ENCODE measurements around the gene BEND6.
"Not testable (repeated sequence)": the region's sequence is repeated elsewhere in the genome, so short reads cannot be mapped to it uniquely, and the experiment has no call there.

The BEND6 gene

GRCh38 chr6:57040011-57040410 is 85.1 kb downstream of the BEND6 start:
- H3K36me3 ChIP-seq (ENCODE audit: control insufficient read depth, insufficient read depth, low read length), result no peaks in the 10 kb centered on the region
- no peak for DNase-seq (ENCODE audit: extremely low read depth, insufficient read length)

DNA sequence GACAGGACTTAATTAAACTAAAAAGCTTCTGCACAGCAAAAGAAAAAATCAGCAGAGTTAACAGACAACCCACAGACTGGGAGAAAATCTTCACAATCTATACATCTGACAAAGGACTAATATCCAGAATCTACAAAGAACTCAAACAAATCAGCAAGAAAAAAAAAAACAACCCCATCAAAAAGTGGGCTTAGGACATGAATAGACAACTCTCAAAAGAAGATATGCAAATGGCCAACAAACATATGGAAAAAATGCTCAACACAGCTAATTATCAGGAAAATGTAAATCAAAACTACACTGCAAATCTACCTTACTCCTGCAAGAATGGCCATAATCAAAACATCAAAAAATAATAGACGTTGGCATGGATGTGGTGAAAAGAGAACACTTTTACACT is 89.2 kb downstream of the BEND6 start:
- DNase-seq (ENCODE audit: extremely low read depth, insufficient read length); H3K36me3 ChIP-seq (ENCODE audit: control insufficient read depth, insufficient read depth, low read length); H3K4me3 ChIP-seq (replicated peaks; ENCODE audit: low read depth, low read length): not testable (repeated sequence)

More at GRCh38 chr6:57040011-57040410, 85.1 kb downstream of the BEND6 start:
- Histone ChIP-seq H3K27me3 (replicated peaks; ENCODE audit: control insufficient read depth, insufficient read depth, low read length) (no peaks in the 10 kb centered on the region), H3K4me3 (replicated peaks; ENCODE audit: low read depth, low read length) (no peak overlapping the region)
- peak; percentile 6 for TF ChIP-seq CTCF (IDR thresholded peaks at IDR 0.05; ENCODE audit: insufficient read depth, low read length, poor library complexity, severe bottlenecking)

DNA sequence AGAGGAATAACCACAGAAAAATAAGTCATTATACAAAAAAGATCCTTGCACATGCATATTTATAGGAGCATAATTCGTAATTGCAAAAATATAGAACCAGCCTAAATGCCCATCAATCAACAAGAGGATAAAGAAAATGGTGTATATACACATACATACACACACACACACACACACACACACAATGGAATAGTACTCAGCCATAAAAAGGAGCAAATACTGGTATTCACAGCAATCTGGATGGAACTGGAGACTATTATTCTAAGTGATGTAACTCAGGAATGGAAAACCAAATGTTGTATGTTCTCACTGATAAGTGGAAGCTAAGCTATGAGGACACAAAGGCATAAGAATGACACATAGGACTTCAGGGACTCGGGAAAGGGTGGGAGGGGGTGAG is 89.7 kb downstream of the BEND6 start:
- DNase-seq (ENCODE audit: extremely low read depth, insufficient read length), result no peak
- no peak overlapping the region for H3K4me3 ChIP-seq (replicated peaks; ENCODE audit: low read depth, low read length)
- H3K36me3 ChIP-seq (ENCODE audit: control insufficient read depth, insufficient read depth, low read length), result no peaks in the 10 kb centered on the region; the same call in 1 of the 2 replicates
- H3K27me3 ChIP-seq (replicated peaks; ENCODE audit: control insufficient read depth, insufficient read depth, low read length), result no peaks in the 10 kb centered on the region
- no peak for TF ChIP-seq CTCF (IDR thresholded peaks at IDR 0.05; ENCODE audit: insufficient read depth, low read length, poor library complexity, severe bottlenecking)

More for the DNA sequence above, 89.2 kb downstream of the BEND6 start:
- H3K27me3 ChIP-seq (replicated peaks; ENCODE audit: control insufficient read depth, insufficient read depth, low read length), result not testable (repeated sequence)

DNA sequence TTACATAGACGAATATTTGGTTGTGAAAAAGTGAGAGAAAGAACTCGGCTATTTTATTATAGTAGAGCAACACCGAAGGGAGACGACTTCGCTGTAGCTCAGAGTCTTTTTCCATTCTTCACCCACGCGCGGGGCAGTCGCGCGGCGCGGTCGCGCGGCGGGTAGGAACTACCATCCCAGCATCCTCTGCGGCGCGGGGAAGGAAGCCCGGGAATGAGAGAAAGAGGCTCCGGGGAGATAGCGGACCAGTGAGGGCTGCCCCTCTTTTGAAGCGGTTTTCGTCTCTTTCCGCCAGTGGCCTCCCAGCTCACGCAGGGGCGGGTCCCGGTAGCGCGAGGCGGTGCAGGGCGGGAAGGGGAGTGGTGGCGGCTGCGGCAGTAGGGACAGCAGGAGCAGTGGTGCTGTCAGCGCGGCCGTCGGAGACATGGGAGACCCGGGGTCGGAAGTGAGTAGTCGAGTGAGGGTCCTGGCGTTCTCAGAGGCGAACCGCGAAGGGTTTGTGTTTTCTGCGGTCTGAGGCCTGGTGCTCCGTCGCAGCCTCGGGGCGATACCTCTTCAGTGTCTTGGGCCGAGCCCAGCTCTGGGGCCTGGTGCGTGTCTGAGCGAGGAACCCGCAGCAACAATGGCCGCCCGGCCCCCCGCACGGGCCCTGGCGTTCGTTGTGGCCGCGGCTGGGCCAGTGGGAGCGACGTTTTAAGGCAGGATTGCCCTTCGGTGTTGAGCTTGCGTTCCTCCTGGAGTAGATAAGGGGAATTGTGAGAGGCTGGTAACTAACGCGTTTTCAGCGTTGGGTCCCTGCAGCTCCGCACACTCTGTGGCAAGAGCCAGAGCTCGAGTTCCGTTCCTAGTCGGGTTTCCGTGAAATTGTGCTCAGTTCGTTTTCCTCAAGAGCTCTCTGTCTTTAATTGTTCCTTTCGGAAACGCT is 91.7 kb downstream of the BEND6 start, which contains the start of gene KIAA1586:
Gene KIAA1586 (plus strand): TSS at position 362 of the 925 bp plus-strand sequence. CDS start 63 bp downstream, at position 425.
- not testable (repeated sequence) for H3K36me3 ChIP-seq (ENCODE audit: control insufficient read depth, insufficient read depth, low read length); H3K27me3 ChIP-seq (replicated peaks; ENCODE audit: control insufficient read depth, insufficient read depth, low read length)
- DNase-seq (ENCODE audit: extremely low read depth, insufficient read length), result peak; percentile 89
- H3K4me3 ChIP-seq (replicated peaks; ENCODE audit: low read depth, low read length), result peak within 1 kb of the TSS; percentile 71

- not testable (repeated sequence) for H3K27me3 ChIP-seq (replicated peaks; ENCODE audit: control insufficient read depth, insufficient read depth, low read length); H3K36me3 ChIP-seq (ENCODE audit: control insufficient read depth, insufficient read depth, low read length)
Measured at GRCh38 chr6:57047257-57047585, 92.3 kb downstream of the BEND6 start.

DNA sequence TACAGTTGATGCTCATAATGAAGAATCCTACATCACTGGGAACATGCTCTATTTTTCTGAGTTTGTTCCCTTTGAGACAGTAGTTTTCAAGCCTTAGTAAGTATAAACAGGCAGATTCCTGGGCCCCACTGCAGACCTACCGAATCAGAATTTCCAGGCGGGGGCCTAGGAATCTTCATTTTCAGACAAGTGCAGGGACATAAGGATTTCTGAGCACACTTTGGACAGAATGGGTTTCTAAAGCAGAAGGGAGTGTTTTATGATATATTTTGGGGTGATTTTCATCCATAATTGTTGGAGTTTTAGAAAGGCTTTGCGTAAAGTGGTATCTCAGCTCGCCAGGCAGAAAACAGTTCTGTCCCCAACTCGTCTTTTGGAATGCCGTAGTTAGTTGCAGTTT is 93.0 kb downstream of the BEND6 start:
- not testable (repeated sequence) for H3K36me3 ChIP-seq (ENCODE audit: control insufficient read depth, insufficient read depth, low read length); H3K27me3 ChIP-seq (replicated peaks; ENCODE audit: control insufficient read depth, insufficient read depth, low read length); DNase-seq (ENCODE audit: extremely low read depth, insufficient read length)
- H3K4me3 ChIP-seq (replicated peaks; ENCODE audit: low read depth, low read length), result peak overlapping the region; percentile 50

More at GRCh38 chr6:57047257-57047585, 92.3 kb downstream of the BEND6 start:
- not testable (repeated sequence) for DNase-seq (ENCODE audit: extremely low read depth, insufficient read length); H3K4me3 ChIP-seq (replicated peaks; ENCODE audit: low read depth, low read length)

DNA sequence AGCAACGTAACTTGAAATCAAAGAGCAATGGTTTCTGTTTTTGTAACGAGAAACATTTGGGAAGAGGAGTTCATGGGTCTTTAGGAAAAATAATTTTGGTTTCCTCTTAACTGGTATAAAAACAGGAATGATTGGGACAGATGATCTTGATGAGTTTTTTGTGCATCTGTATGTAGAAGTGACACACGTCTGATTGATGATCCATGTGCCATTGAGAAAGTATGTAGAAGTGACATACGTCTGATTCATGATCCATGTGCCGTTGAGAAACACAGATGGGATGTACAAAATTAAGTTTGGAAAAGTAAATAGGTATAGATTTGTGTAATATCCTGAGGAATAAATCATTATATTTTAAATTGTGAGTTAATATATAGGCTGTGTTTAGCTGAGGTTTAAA is 93.7 kb downstream of the BEND6 start:
- Histone ChIP-seq H3K4me3 (replicated peaks; ENCODE audit: low read depth, low read length) (peak overlapping the region; percentile 50), H3K27me3 (replicated peaks; ENCODE audit: control insufficient read depth, insufficient read depth, low read length) (no peaks in the 10 kb centered on the region), H3K36me3 (ENCODE audit: control insufficient read depth, insufficient read depth, low read length) (peaks cover 3% of the 10 kb centered on the region)
- TF ChIP-seq CTCF (IDR thresholded peaks at IDR 0.05; ENCODE audit: insufficient read depth, low read length, poor library complexity, severe bottlenecking), result no peak
- DNase-seq (ENCODE audit: extremely low read depth, insufficient read length), result no peak

Measured in GM06990 (cell line).